ENCODE results near the gene ITGAV.

GRCh38 chr2:186704897-186705296, 115.0 kb downstream of the ITGAV start:
- TF ChIP-seq TAF1 (IDR thresholded peaks at IDR 0.05; ENCODE audit: borderline replicate concordance, low read depth, low read length) (no peak), POLR2AphosphoS5 (IDR thresholded peaks at IDR 0.05; ENCODE audit: low read depth, low read length) (no peak), POLR2A (IDR thresholded peaks at IDR 0.05; ENCODE audit: low read depth, low read length) (no peak)
